IPS-NIHi7 (cell line): ENCODE measurements around the gene MED13L.

Experiments used
- DNase-seq: peaks from one replicate; pipeline ENCODE4 v3.0.0; 2012; ENCODE audit warnings: mixed read lengths; ENCODE audit errors: extremely low spot score

Gene MED13L

DNA sequence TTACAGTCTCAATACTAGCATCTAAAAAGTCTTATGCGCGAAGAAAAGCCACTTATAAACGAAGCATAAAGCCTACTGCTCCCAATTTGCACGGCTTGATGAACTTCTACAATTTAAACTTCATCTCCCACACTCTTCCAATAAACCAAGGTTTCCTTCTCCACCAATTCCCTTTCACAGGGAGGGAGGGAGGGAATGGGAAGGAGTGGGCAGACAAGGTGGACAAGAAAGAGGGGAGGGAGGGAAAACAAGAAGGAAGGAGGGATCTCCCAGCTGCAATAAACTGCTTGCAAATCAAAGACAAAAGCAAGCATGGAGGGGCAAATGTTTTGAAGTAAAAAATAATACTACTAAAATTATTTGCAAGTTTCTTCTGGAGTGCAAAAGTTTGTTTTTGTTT is 64.5 kb downstream of the MED13L start:
- no peak for DNase-seq

GRCh38 chr12:116210762-116211161 is 66.7 kb downstream of the MED13L start:
- DNase-seq: no peak

GRCh38 chr12:116210131-116210530 is 67.4 kb downstream of the MED13L start:
- DNase-seq: no peak

DNA sequence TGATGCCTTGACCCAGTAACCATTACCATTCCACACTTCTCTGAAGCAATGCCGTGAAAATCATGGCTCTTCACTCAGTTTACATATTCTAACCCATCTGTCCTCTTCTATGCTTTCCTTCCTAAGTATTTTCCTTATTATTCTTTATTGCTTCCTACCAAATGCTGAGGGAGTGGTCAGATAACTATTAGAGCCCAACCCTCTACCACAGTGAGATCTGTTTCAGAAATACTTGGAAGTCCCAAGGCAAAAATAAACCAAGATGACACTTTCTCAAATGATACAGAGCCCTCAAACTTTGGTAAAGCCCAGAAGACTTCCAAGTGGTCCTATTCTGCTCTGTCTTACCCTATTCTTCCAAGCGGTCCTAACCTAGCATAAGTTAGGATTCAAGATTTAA is 68.0 kb downstream of the MED13L start:
- no peak for DNase-seq

DNA sequence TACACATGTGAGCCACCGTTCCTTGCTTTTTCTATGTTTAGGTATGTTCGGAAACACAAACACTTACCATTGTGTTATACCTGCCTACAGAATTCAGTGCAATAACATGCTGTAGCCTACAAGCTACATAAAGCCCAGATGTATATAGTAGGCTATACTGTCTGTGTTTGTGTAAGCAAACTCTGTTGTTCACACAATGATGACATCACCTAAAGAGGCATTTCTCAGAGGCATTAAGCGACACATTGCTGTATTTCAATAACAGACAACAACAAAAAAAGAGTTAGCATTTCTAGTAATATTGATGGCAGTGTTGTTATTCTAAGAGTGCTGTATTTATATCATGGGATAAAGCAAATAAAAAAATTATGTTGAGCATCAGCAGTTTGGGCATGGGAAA is 70.2 kb downstream of the MED13L start:
- no peak for DNase-seq

DNA sequence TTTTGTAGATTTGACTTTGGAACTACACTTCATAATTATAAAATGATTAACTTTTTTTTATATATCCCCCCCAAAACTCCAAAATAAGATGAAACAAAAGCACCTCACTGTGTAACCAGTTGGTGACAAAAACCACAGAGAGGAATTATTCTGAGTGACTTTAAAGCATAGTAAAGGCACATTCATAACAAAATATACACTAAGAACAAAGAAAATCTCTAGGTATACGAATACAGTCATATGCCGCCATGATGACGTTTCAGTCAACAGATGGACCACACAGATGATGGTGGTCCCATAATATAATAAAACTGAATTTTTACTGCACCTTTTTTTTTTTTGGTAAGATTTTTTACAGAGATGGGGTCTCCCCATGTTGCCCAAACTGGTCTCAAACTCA is 70.7 kb downstream of the MED13L start:
- no peak for DNase-seq

DNA sequence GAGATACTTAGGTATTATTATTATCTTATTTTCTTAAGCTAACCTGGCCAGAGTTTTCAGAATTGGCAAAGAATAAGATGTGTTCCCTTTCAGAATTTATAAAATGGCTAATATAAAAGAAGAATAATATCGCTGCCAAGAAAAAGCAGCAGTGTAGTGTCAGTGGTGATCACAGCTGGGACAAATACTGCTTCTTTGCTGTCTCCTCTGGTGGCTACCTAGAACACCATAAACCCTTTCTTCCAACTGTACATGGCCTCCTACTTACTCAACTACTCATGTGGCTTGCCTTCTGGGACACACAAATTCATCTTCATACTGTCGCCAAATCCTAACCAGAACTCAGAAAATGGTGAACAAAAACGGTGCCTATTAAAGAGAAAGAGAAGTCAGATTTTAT is 72.7 kb downstream of the MED13L start:
- no peak for DNase-seq

DNA sequence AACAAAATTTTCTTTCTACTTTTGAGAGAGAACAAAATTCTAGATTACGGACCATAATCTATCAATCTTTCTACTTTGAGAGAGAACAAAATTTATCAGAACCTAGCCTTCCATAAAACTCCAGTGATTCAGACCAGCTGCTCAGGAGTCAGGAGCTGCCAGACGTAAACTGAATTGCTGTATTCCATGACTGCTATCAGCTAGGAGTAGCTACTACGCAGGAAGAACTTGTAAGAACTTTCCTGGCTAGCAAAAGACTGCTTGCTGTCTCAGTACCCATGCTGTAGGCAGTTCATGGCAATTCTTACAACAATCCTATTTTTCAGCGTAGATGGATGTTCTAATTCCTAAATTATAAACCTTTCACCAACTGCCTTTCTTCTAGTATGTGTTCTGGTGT is 73.3 kb downstream of the MED13L start:
- DNase-seq: no peak

DNA sequence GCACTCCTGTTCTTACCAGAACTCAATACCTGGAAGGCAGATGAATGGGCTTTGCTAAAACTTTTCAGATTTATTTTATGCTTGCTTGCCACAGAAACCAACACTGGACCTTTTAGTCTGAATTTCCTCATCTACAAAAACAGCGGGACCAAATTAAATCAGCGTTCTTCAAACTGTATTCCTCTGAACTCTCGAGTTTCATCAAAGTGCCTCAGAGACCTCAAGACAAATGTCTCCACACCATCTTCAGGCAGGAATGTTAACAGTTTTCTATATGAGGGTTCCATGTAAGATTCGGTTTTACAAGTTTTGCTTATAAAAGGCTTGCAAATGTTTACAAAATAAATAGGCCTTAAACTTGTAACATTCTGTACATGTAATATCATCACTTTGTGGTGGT is 74.6 kb downstream of the MED13L start:
- DNase-seq: no peak

- no peak for DNase-seq
These were observed 75.1 kb downstream of the MED13L start for GRCh38 chr12:116202433-116202832.

DNA sequence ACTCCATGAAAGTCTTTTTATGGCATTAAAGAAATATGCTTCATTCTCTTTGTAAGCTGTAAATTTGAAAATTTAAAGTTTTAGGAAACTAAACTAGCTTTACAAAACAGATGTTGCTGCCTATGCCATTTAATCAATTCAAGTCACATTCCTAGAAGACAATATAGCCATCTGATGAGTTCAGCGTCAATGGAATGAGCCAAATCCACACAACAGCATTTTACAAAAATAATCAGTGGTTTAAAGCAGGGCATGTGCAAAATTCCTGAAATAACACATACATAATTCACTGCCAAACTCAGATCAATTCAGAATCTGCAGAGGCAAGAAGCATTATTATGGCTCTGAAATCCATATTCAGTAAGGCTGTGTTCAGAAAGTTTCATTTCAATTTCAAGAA is 75.6 kb downstream of the MED13L start:
- no peak for DNase-seq

DNA sequence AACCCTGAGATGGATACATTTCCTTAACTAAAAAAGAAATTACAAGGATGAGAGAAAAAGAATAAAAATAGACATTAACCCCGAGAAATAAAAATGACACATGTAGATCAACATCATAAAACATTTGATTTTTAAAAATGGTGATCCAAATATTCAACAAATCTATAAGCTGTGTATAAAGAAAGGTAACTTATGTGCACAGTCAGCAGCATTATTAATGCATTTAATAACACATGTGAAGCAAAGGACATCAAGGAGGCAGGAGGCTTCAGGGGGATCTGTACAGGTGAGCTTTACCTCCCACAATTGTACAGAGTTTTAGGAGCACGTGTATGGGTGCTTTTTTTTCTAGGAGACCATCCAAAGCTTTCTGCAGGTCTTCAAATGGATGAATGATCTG is 76.1 kb downstream of the MED13L start:
- no peak for DNase-seq

- DNase-seq: no peak
These were observed 76.7 kb downstream of the MED13L start for GRCh38 chr12:116200812-116201211.

GRCh38 chr12:116199160-116199706 is 78.3 kb downstream of the MED13L start:
- no peak for DNase-seq

GRCh38 chr12:116196752-116197718 is 80.5 kb downstream of the MED13L start:
- DNase-seq: no peak

- DNase-seq: no peak
These were observed 81.3 kb downstream of the MED13L start for GRCh38 chr12:116196226-116196625.

GRCh38 chr12:116194935-116195431 is 82.5 kb downstream of the MED13L start:
- DNase-seq: no peak

DNA sequence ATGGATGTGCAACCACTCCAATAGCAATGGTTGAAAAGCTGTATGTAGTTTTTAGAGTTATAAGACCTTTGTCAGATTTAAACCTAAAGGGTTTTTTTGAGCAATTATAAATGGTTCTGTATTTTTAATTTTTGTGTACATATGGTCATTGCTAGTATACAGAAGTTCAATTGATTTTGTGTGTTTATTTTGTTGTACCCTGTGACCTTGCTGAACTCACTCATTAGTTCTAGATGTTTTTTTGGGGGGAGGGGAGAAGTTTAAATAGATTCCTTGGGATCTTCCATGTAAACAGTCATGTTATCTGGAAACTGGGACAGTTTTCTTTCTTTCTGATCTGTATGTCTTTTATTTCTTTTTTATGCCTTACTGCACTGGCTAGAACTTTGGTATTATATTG is 87.8 kb downstream of the MED13L start:
- no peak for DNase-seq

GRCh38 chr12:116188581-116188980 is 88.9 kb downstream of the MED13L start:
- DNase-seq: no peak

DNA sequence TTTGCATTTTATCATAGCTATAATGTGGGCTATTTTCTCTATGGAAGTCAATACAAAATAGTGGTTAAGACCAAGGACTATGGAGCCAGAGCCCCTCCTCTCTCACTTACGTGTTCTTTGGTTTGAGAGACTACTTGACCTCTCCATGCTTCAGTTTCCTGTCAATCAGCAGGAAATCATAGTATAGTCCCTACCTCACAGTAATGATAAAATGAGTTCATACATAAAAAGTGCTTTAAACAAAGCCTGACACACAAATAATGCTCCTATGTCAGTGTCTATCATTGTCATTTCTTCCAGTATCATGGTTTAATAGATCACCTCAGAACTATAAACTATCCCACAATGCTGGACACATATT is 90.4 kb downstream of the MED13L start:
- DNase-seq: no peak

DNA sequence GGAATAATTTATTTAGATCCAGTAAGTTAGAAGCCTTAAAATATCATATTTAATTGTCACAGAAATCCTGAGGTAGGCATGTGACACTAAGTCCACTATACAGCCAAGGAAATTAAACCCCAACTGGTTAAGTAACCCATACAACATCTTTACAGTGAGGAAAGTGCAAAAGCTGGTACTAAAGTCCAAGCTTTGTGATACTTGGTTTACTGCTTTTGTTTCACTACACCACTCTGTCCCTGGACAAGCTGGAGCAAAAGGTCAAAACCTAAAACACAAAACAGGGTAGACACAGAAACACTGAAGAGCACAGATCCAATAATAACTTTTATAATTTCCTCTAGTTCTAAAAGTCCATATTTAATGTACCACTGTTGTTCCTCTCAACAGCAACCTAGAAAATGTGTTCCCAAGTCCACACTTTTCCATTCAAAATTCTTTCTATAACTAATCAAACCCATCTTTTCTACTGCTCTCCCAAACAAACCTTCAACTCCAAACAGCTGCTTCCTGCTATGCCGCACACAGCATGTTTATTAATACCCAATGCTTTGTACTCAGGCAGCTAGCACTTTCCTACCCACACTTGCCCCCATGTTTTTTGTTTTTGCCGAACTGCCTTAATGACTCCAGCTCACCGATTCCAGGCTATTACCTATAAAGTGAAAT is 90.9 kb downstream of the MED13L start:
- no peak for DNase-seq

DNA sequence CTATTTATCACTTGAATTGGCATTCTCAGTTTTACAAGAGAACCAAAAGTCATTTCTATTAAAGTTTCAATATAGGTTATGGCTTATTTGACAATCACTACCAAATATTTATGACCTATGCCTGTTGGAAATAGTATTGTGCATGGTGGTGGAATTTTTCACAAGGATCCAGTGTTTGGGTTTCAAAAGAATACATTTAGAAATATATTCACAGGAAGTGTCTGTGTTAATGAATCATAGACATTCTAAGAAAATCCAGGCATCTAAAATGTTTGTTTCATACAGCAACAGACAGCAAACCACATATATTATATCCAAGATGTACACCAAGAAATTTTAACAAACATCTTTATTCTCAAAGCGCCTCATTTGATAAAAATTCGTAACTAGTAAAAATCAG is 92.7 kb downstream of the MED13L start:
- no peak for DNase-seq

GRCh38 chr12:116183741-116184141 is 93.8 kb downstream of the MED13L start:
- DNase-seq: no peak
